Activated T-cell treated with anti-CD3 and anti-CD28 coated beads for 24 hours (primary cell): ENCODE data around the gene MLXIPL.
A peak's percentile ranks its signal among the peaks of the same experiment; 100 is the strongest.
"Not testable (repeated sequence)": the region's sequence is repeated elsewhere in the genome, so short reads cannot be mapped to it uniquely, and the experiment has no call there.

Source experiments
- DNase-seq: peaks from one replicate; pipeline ENCODE4 v3.0.0-alpha.2; 2020; ENCODE audit warnings: low read depth

Gene MLXIPL

DNA sequence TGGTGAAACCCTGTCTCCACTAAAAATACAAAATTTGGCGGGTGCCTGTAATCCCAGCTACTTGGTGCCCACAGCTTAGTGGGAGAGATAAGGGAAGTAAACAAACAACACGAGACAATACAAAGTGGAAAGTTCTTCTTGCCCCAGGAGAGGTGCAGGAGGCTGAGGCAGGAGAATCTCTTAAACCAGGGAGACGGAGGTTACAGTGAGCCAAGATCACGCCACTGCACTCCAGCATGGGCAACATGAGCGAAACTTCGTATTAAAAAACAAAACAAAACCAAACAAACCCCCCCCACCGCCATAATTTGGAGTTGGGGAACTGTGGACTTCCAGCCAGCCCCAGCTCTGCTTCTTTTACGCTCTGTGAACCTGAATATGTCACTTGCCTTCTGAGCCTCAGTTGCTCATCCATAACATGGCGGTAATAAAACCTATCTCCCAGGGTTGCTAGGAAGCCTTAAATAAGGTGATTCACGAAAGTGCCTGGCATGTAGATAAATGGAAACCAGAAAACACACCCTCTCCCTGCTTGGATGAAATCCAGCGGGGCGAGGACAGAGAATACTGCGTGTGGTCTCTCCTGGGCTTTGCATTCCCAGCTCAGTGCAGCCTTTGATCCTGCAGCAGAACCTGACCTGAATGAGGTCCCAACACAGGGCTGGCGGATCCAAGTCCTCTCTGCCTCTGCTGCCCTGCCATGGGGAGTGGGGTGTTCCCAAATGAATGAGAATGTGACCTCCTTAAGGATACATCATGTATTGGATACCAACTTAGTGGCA is 10.2 kb downstream of the MLXIPL start:
- DNase-seq = no peak

DNA sequence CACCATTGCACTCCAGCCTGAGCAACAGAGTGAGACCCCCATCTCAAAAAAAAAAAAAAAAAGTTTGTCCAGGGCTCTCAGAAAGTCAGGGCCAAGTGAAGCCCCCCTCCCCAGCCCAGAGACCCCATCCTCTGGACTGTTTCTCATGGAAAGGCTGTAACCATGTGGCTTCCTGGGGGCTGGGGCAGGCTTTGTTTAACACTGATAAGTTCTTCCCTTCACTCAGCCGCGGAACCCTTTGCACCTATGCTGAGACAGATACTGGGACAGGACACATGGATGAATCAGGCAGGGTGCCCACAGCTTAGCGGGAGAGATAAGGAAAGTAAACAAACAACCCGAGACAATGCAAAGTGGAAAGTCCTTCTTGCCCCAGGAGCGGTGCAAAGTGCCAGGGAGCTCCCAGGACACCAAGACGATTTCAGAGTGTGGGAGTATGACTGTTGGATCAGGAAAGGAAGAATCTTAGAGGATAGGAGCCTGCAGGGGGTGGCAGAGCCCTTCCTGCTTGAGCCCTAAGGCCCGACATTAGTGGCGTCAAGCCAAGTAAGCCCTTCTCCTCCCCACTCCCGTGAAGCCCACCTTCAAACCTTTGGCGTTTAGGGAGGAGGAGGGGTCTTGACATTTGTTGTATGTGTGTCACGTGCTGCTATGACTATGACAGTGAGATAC is 11.6 kb downstream of the MLXIPL start:
- DNase-seq = no peak

DNA sequence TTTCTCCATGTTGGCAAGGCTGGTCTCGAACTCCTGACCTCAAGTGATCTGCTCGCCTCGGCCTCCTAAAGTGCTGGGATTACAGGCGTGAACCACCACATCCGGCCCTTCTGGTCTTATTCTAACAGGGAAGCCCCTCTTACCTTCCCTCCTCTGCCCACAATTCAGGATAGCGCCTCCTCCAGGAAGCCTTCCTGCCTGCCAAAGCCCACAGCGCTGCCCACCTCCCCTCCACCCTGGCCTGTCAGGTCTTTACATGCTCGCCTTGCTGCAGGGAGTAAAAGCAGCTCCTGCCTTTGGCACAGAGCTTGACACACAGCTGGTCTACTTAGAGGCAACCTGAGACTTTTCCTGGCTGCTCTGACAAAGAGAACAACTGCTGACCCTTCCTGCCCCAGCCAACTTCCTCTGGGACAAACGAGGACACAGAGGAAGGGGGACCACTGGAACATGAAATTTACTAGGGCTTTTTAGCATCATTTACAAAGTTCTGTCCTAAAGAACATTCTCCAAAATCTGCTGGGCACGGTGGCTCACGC is 13.2 kb downstream of the MLXIPL start:
- DNase-seq = no peak

DNA sequence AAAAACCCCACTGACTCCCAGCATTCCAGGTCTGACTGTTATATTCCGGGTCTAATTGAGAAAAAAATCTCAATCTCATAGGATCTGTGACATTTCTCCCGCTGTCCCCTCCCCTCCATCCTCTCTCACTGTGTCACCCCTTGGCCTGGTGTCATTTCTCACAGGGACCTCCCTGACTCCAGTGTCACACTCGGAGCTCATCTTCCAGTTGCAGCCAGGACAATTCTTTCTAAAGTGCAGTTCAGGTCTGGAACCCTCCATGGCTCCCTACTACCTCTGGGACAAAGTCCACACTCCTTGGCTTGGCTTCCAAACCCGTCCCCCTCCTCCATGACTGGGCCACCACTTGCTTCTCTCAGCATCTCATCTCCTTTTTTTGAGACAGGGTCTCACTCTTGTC is 14.2 kb downstream of the MLXIPL start:
- DNase-seq = no peak

DNA sequence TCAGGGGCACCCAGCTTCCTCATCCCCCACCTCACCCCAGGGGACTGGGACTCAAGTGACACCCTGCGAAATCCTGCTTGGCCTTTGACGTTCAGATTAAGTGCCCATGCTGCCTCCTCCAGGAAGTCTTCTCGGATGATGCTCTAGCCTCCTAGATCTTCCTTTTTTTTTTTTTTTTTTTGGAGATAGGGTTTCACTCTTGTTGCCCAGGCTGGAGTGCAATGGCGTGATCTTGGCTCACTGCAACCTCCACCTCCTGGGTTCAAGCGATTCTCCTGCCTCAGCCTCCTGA is 16.7 kb downstream of the MLXIPL start:
- not testable (repeated sequence) for DNase-seq

DNA sequence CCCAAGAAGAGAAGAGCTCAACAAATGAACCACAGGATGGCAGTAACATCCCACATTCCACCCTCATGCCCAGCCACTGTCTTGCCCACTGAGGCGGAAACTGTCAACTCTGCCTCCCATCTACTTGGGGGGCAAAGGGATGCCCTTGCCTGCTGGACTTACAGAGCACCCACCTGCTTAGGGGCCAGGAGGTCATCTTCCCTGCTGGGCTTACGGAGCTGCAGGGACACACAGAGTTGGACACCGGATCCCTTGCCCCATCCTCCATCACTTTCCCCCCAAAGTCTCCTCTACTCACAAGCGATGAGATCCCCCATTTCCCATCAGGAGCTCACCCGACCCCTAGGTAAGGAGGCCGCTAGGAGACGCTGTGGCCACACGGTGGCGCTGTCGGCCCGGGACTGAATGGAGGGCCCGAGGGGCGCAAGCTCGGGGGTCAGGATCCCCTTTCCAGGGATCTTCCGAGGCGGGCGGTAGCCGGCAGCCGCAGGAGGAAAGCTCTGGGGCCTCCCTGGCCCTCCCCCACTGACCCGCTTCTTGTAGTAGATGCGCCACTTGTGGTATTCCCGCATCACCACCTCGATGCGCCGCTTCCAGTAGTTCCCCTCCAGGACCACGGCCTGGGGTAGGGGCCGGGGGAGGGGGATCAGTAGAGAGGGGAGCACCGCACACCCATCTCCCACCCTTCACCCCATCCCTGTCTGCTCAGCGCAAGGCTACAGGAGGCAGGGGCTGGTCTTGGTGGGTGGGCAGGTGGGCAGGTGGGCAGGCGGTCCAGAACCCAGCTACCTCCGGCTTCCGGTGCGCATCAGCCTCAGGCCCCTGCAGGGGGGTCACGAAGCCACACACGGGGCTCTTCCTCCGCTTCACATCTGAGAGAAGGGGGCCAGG is 17.3 kb downstream of the MLXIPL start:
- peak; percentile 35 for DNase-seq

DNA sequence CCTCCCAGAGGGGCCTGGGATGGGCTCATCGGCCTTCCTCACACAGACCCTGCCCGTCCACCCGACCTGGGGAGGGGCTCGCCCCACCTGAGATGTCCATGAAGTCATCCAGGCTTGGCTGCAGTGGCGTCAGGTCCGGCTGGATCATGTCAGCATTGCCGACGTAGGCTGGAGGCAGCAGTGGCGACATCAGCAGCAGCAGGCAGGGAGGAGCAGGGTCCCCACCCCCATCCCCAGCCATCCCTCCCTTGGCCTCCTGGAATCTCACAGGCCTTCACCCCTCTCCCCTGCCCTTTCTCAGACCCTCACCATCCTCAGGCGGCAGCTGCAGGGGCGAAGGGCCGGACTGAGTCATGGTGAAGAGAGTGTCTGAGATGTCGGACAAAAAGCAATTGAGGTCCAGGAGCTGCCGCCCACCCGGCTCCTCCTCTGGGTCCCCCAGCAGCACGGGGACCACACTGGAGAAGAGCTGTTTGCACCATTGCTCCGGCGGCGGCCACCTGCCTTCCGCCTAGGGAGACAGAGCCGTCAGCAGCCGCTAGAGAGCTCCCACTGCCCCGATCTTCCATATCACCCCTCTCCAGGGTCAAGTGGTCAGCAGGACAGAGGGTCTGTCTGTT is 18.6 kb downstream of the MLXIPL start:
- no peak for DNase-seq

DNA sequence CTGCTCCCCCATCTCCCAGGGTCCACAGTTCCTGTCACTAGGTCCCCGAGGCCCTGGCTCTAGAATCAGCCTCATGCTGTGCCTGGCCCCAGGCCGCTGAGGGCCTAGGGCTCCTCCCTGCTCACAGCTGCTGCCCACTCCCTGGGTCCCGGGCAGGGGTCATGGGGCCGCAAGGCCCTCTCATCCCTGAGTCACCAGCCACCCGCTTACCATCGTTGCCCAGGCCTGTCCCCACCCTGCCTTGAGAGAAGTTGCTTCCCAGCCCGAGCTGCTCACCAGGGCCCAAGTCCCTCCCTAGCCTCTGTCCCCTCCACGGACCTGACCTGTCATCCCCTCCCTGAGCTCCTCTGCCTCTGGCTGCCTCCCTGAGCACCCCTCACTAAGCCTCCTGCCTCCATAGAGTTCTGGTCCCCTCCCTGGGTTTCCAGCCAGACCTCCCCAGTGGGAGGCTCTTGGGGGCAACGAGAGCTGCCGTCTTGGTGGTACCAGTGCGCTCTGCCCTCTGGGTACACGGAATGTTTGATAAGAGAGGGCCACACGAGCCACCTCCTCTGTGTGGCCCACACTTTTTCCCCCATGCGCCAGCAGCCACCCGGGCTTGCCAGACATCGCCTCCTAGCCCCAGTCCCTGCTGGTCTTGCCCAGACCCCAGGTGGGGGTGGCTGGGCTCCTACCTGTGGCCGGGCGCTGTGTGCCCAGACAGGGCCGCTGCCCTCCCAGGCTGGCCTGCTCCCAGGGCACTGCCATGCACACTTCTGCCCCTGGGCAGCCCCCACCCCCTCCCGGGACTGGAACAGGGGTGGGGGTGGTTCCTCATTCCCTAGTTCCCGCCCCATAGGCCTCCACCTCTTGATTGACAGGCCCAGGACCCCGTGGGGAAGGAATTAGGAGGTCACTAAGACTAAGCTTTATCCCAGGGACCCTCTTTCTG is 21.3 kb downstream of the MLXIPL start:
- no peak for DNase-seq

DNA sequence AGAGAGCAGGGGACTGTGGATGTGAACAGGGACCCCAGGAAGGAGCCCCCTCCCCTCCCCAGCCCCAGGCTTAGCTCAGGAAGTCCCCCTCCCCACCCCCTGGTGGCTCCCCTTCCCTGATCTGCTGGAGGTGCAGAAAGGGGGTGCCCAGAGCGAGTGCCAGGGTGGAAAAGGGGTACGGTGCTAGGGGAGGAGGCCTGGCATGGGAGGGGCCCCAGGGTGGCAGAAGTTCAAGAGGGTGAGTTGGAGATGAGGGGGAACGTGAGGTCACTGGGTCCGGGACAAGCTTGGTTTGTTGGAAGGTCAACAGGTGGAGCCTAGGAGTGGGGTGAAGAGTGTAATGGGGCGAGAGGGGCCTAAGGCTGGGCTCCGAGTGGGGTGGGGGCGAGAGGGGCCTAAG is 24.4 kb downstream of the MLXIPL start:
- DNase-seq = no peak

DNA sequence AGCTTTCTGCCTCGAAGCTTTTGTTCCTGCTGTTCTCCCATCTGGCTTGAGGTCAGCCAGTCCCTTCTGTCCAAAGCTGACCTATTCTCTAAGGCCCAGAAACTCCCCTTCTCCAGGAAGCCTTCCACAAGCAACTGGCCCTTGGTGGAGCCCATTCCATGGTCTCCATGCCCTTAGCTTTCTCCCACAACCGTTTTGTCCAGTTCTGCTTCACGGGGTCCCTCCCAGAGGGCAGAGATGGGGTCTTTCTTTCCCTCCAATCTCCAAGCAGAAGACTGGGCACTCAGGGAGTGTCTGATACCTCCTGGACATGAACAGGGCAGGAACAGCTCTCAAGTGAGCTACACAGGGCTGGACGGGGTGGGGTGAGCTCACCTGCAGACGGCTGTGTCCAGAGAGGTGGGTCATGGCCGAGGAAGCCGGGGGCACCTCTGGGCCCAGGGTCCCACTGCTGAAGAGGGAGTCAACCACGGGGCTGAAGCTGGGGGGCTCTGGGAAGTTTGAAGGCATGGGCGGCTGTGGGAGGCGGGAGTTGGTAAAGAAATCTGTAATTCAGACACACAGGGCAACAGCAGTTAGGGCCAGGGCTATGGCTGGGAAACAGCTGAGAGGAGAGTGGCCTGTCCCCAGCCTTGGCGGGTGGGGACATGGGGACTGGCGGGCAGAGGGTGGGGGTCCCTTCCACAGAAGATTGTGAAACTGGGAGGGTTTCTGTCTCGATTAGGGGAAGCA is 25.0 kb downstream of the MLXIPL start:
- DNase-seq = no peak

DNA sequence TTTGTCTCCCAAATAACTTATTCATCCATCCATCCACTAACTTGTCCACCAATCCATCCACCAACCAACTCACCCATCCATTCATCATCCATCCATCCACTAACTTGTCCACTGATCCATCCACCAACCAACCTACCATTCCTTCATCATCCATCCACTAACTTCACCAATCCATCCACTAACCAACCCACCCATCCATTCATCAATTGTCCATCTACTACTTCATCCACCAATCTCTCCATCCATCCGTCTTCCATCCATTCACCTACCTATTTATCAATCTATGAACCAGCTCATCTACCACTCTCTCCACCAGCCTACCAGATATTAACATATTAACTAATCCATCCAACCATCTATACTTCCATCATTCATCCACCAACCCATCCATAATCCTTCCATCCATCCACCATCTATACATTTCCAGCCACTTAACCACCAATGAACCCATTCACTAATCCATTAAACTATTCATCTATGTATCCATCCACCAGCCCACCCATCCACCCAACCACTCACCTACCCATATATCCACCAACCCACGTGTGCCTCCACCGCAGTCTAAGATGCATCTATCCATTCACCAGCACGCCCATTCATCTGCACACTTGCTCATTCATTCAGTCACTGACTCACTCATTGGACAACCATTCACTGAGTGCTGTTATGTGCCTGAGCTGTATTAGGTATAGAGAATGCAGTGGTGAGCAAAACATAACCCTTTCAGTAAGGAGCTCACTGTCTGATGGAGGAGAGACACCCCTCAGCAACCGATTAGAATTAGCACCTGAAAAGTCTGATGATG is 26.1 kb downstream of the MLXIPL start:
- no peak for DNase-seq

DNA sequence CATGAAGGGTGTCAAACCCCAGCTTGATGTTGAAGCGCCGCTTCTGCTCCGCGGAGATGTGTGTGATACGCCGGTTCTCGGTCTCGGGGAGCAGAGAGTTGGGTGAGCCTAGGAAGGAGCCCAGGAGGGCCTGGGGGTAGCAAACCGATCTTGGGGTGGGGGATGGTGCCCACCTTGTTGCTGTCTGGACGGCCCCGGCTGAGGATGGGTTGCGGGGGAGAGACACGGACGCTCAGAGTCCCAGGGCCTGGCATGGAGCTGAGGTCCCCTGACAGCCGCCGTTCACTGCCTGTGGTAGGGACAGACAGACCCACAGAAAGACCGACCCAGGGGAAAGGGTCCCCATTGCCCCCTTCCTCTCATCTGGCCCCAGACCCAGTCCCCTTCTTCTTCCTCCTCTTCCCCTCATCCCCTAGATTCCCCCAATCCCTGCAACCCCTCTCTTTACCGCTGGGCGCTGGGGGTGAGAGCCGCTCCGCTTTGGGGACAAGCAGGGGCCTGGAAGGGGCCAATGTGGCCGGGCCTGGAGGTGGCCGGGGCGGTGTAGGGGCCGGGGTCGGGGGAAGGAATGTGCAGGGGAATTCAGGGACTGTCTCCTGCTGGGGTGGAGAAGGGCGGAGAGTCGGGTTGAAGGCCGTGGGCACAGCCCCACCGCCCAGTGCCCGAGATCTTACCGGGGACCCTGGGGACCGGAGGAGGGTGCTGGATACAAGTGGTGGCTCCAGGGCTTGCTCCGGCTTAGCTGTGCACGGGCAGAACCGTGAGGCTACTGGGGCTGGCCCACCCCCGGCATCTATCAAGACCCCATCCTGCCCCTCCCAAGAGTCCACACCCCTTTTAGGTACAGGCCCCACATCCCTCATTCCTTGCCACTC is 27.9 kb downstream of the MLXIPL start:
- DNase-seq = no peak

DNA sequence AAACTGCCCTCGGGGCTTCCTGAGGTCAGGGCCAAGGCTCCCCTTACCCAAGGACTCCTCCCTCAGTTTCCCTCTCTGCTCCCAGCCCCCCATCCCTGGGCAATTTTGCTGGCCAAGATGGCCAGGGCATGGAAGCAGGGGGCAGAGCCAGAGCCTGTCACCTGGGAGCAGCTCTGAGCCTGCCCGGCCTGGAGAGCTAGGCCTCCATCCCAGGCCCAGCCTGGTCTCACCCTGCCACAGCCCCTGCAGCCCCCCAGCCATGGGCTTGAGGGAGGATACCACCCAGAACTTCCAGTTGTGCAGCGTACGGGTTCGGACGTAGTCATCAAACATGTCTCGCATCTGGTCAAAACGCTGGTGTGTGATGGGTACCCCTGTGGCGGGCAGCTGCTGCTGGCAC is 29.0 kb downstream of the MLXIPL start:
- no peak for DNase-seq

DNA sequence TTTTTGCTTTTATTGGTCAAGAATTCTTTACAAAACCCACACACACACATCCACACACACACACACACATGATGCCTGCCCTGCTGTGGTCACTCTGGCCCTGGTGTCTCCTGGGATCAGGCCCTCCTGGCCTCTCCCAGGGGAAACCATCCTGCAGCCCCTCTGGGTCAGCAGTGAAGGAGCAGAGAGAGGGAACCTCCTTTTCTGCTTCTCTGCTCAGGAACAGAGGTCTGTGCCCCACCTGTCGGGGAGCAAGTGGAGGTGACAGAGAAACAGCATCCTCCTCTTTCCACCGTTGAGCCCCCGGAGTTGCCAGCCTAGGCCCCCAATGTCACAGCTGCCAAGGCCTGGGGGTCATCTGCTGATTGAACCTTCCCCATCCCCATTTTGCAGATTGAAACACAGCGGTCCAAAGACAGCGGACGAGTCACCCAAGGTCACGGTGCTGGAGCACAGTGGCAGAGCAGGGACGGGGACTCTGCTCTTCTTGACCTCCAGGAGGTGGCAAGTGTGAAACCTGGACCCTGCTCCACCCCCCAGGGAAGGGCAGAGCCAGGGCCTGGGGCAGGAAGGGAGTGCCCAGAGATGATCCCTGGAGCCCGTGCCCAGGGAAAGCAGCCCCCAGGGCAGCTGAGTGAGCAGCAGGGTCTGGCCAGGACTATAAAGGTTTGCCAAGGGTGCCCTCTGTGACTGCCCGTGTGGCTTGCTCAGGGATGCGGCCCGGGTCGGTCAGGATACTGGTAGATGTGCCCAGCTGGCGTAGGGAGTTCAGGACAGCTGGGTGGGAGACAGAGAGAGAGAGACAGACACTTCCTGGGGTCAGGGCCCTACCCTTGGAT is 30.9 kb downstream of the MLXIPL start:
- no peak for DNase-seq

DNA sequence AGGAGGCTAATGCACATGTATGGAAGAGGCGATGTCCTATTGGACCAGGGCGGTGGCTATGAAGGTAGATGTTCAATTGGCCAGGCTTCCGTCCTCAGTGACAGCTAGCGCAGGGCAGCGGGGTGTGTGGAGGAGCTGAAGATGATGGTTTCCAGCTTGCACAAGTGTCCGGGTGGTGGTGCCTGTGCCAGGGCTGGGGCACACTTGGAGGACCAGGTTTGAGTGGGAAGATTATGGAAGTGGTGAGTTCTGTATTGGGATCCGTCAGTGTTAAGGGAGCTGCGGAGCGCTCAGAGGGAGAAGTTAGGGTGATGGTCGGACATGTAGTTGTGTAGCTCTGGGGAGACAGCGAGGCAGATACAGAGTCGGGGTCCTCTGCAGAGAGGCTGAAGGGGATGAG is 37.4 kb downstream of the MLXIPL start:
- no peak for DNase-seq

DNA sequence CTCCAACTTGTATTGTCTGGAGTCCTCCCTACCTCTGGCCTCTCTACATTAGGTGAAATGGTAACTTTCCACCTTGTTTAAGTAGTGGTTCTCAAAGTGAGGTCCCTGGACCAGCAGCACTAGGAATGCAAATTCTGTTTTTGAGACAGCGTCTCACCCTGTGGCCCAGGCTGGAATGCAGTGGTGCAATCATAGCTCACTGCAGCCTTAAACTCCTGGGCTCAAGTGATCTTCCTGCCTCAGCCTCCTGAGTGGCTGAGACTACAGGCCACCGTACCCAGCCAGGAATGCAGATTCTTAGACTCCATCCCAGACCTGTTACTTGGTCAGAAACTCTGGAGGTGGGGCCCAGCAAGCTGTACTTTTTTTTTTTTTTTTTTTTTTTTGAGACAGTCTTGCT is 39.1 kb downstream of the MLXIPL start:
- DNase-seq = no peak

DNA sequence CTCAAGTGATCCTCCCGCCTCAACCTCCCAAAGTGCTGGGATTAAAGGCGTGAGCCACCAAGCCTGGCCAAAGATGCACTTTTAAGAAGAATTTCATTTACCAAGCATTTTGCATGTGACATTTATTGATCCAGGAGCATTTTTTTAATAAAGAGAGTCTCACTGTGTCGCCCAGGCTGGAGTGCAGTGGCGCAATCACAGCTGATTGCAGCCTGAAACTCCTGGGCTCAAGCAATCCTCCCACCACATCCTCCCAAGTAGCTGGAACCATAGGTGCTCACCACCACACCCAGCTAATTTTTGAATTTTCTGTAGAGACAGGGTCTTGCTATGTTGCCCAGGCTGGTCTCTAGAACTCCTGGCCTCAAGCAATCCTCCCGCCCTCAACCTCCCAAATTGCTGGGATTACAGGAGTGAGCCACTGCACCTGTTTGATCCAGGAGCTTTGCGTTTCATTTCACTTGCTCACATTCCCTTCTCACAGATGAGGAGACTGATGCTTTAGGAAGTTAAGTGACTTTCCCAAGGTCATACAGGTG is 41.6 kb downstream of the MLXIPL start:
- DNase-seq = no peak
